Mucosa of stomach (tissue), 1 donor: Measurements from ENCODE around the gene HMGB2.

Experiments
- H3K27me3 ChIP-seq: one replicate; pipeline ENCODE4 v1.7.0; 2013; ENCODE audit warnings: mild to moderate bottlenecking, low read length; ENCODE audit not compliant: control insufficient read depth, insufficient read depth
- H3K36me3 ChIP-seq: one replicate; pipeline ENCODE4 v1.7.0; 2013; ENCODE audit warnings: low read length; ENCODE audit not compliant: control insufficient read depth, insufficient read depth
- H3K4me1 ChIP-seq: one replicate; pipeline ENCODE4 v1.7.0; 2013; ENCODE audit warnings: mild to moderate bottlenecking, low read length; ENCODE audit not compliant: control insufficient read depth, insufficient read depth
- H3K4me3 ChIP-seq: one replicate; pipeline ENCODE4 v1.7.0; 2013; ENCODE audit warnings: low read length
- H3K9ac ChIP-seq: one replicate; pipeline ENCODE4 v1.7.0; 2013; ENCODE audit warnings: mild to moderate bottlenecking, low read length, moderate library complexity
- H3K9me3 ChIP-seq: one replicate; pipeline ENCODE4 v1.7.0; 2013; ENCODE audit warnings: mild to moderate bottlenecking, low read length, moderate library complexity; ENCODE audit not compliant: control insufficient read depth
- donor health status: Pancreatic carcinoma.

Gene HMGB2

GRCh38 chr4:173365359-173365996 lies 31.3 kb upstream of the HMGB2 start:
- H3K27me3 ChIP-seq, result no peaks in the 10 kb centered on the region
- H3K9ac ChIP-seq, result no peak overlapping the region
- H3K9me3 ChIP-seq, result no peaks in the 10 kb centered on the region
- no peak overlapping the region for H3K4me3 ChIP-seq
- peaks cover 6% of the 10 kb centered on the region for H3K4me1 ChIP-seq
- H3K36me3 ChIP-seq, result no peaks in the 10 kb centered on the region

- no peaks in the 10 kb centered on the region for H3K36me3 ChIP-seq
- H3K4me1 ChIP-seq, result peaks cover 6% of the 10 kb centered on the region
- H3K27me3 ChIP-seq, result no peaks in the 10 kb centered on the region
- H3K9me3 ChIP-seq, result no peaks in the 10 kb centered on the region
- H3K4me3 ChIP-seq, result no peak overlapping the region
- no peak overlapping the region for H3K9ac ChIP-seq
Measured at GRCh38 chr4:173362666-173363065, 28.5 kb upstream of the HMGB2 start.

- H3K9me3 ChIP-seq, result no peaks in the 10 kb centered on the region
- no peaks in the 10 kb centered on the region for H3K27me3 ChIP-seq
- peaks cover under 1% of the 10 kb centered on the region for H3K4me1 ChIP-seq
- no peak overlapping the region for H3K9ac ChIP-seq
- H3K4me3 ChIP-seq, result no peak overlapping the region
- H3K36me3 ChIP-seq, result no peaks in the 10 kb centered on the region
Measured at GRCh38 chr4:173360587-173361221, 26.5 kb upstream of the HMGB2 start.

- H3K4me3 ChIP-seq, result no peak overlapping the region
- no peak overlapping the region for H3K9ac ChIP-seq
- no peaks in the 10 kb centered on the region for H3K27me3 ChIP-seq
- H3K9me3 ChIP-seq, result no peaks in the 10 kb centered on the region
- no peaks in the 10 kb centered on the region for H3K36me3 ChIP-seq
- H3K4me1 ChIP-seq, result no peaks in the 10 kb centered on the region
Measured at GRCh38 chr4:173357939-173358338, 23.8 kb upstream of the HMGB2 start.

- H3K4me1 ChIP-seq, result no peaks in the 10 kb centered on the region
- no peaks in the 10 kb centered on the region for H3K9me3 ChIP-seq
- no peaks in the 10 kb centered on the region for H3K36me3 ChIP-seq
- no peak overlapping the region for H3K9ac ChIP-seq
- no peaks in the 10 kb centered on the region for H3K27me3 ChIP-seq
- H3K4me3 ChIP-seq, result no peak overlapping the region
Measured at GRCh38 chr4:173347467-173347866, 13.3 kb upstream of the HMGB2 start.

- Histone ChIP-seq H3K27me3 (no peaks in the 10 kb centered on the region), H3K9me3 (no peaks in the 10 kb centered on the region), H3K9ac (no peak overlapping the region), H3K4me1 (no peaks in the 10 kb centered on the region), H3K4me3 (no peak overlapping the region), H3K36me3 (no peaks in the 10 kb centered on the region)
Measured at GRCh38 chr4:173346074-173346473, 11.9 kb upstream of the HMGB2 start.

- H3K9me3 ChIP-seq, result no peaks in the 10 kb centered on the region
- H3K36me3 ChIP-seq, result no peaks in the 10 kb centered on the region
- H3K4me1 ChIP-seq, result no peaks in the 10 kb centered on the region
- no peak overlapping the region for H3K9ac ChIP-seq
- H3K27me3 ChIP-seq, result no peaks in the 10 kb centered on the region
- H3K4me3 ChIP-seq, result no peak overlapping the region
Measured at GRCh38 chr4:173345648-173346047, 11.5 kb upstream of the HMGB2 start.

GRCh38 chr4:173343832-173344397 lies 9.8 kb upstream of the HMGB2 start:
- no peaks in the 10 kb centered on the region for H3K9me3 ChIP-seq
- no peak overlapping the region for H3K9ac ChIP-seq
- H3K4me1 ChIP-seq, result no peaks in the 10 kb centered on the region
- H3K4me3 ChIP-seq, result no peak overlapping the region
- no peaks in the 10 kb centered on the region for H3K27me3 ChIP-seq
- H3K36me3 ChIP-seq, result no peaks in the 10 kb centered on the region

- Histone ChIP-seq H3K9ac (no peak overlapping the region), H3K4me1 (no peaks in the 10 kb centered on the region), H3K4me3 (no peak overlapping the region), H3K9me3 (no peaks in the 10 kb centered on the region), H3K27me3 (no peaks in the 10 kb centered on the region), H3K36me3 (no peaks in the 10 kb centered on the region)
Measured at GRCh38 chr4:173337463-173337862, 3.3 kb upstream of the HMGB2 start.

GRCh38 chr4:173334891-173335752 lies 964 bp upstream of the HMGB2 start:
- Histone ChIP-seq H3K36me3 (no peaks in the 10 kb centered on the region), H3K4me3 (peak overlapping the region; percentile 92), H3K27me3 (no peaks in the 10 kb centered on the region), H3K9ac (peak overlapping the region; percentile 32), H3K9me3 (no peaks in the 10 kb centered on the region), H3K4me1 (peaks cover 6% of the 10 kb centered on the region)

GRCh38 chr4:173333658-173334084 lies 487 bp downstream of the HMGB2 start:
- peaks cover 6% of the 10 kb centered on the region for H3K4me1 ChIP-seq
- peak overlapping the region; percentile 91 for H3K4me3 ChIP-seq
- H3K9ac ChIP-seq, result peak overlapping the region; percentile 99

More at GRCh38 chr4:173333658-173334084, 487 bp downstream of the HMGB2 start:
- Histone ChIP-seq H3K9me3 (no peaks in the 10 kb centered on the region), H3K27me3 (no peaks in the 10 kb centered on the region), H3K36me3 (no peaks in the 10 kb centered on the region)
